ENCODE data around the gene GOLGA3.
"Not testable (repeated sequence)": the region's sequence is repeated elsewhere in the genome, so short reads cannot be mapped to it uniquely, and the experiment has no call there.

The GOLGA3 gene, protein sequence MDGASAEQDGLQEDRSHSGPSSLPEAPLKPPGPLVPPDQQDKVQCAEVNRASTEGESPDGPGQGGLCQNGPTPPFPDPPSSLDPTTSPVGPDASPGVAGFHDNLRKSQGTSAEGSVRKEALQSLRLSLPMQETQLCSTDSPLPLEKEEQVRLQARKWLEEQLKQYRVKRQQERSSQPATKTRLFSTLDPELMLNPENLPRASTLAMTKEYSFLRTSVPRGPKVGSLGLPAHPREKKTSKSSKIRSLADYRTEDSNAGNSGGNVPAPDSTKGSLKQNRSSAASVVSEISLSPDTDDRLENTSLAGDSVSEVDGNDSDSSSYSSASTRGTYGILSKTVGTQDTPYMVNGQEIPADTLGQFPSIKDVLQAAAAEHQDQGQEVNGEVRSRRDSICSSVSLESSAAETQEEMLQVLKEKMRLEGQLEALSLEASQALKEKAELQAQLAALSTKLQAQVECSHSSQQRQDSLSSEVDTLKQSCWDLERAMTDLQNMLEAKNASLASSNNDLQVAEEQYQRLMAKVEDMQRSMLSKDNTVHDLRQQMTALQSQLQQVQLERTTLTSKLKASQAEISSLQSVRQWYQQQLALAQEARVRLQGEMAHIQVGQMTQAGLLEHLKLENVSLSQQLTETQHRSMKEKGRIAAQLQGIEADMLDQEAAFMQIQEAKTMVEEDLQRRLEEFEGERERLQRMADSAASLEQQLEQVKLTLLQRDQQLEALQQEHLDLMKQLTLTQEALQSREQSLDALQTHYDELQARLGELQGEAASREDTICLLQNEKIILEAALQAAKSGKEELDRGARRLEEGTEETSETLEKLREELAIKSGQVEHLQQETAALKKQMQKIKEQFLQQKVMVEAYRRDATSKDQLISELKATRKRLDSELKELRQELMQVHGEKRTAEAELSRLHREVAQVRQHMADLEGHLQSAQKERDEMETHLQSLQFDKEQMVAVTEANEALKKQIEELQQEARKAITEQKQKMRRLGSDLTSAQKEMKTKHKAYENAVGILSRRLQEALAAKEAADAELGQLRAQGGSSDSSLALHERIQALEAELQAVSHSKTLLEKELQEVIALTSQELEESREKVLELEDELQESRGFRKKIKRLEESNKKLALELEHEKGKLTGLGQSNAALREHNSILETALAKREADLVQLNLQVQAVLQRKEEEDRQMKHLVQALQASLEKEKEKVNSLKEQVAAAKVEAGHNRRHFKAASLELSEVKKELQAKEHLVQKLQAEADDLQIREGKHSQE (N-terminal part only)

DNA sequence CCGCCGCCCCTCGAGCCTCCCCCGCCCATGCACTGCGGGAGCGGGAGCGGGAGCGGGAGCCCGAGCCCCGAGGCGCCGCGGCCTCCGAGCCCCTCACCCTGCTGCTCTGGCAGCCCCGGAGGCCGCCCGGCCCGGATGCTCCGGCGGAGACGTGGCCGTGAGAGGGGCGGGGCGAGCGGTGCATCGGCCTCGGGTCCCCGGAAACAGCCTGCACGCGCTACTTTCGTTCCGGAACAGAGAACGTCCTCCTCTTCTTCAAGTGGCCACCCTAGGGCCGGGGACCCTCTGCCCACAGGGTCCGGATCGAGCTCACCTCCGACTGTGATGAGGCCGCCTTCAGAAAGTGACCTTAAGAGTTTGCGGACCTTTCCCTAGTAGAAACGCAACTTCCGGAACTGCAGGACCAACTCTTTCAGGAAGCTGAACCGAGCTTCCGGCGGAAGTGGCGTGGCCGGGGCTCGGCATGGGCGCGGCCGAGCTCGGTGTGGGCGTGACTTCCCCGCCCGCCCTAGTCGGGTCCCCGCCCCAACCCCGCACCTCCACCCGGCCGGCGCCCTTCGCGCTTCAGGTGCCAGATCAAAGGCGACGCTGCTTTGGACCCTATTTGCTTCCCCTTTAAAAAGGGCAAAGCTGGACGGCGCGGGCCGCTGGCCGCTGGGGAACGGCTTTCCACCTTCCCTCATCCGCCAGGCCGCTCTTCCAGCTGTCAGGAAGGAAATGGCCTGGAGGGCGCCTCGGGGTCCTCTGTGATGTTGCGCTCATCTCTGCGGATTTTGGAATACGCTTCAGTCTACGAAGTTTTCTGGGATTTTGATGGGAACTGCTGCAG lies at the start of gene GOLGA3:
Gene GOLGA3, minus strand, starts transcription at position 164 of the 829 bp plus-strand sequence. CDS start 6,741 bp downstream, outside the sequence.
- DNase-seq: peak; percentile 93

- DNase-seq: not testable (repeated sequence)
Observed at GRCh38 chr12:132874620-132875019, 46.0 kb upstream of the GOLGA3 start.

- DNase-seq: no peak
Observed at GRCh38 chr12:132874175-132874574, 45.5 kb upstream of the GOLGA3 start.

- DNase-seq: no peak
Observed at GRCh38 chr12:132873724-132874123, 45.1 kb upstream of the GOLGA3 start.

- DNase-seq: no peak
Observed at GRCh38 chr12:132872975-132873421, 44.3 kb upstream of the GOLGA3 start.

DNA sequence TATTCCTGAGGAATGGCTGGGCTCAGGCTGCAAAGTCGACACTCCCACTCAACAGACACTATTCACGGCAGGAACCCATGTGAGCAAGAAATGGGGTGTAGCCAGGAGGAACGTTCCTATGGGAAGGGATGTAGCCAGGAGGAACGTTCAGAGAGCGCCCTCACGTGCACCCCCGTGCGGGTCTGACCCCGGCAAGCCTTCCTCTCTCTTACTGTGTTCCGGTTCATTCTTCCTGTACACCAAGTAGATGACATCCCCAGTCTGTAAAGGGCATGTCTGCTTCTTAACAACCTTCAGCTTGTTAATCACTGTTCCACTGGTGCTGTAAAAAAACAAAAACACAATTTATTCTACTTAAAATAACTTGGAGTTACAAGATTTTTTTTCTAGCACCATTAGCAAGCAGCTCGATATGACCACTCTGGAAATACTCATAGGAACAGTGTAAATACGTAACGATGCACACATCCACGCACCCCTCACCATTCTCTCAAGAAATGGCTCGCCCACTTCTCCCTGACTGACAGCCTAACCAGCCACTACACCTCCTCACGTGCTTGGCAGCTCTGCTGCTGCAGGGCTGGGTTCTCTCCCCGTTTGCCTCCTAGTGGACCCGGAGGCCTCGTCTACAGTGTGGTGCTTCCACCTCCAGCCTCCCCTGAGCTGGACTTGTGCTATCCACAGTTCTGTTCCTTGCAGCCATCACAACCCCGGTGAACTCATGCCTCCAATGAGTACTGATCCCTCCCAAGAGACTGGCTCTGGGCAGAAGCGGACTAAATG lies 43.6 kb upstream of the GOLGA3 start:
- no peak for DNase-seq

DNA sequence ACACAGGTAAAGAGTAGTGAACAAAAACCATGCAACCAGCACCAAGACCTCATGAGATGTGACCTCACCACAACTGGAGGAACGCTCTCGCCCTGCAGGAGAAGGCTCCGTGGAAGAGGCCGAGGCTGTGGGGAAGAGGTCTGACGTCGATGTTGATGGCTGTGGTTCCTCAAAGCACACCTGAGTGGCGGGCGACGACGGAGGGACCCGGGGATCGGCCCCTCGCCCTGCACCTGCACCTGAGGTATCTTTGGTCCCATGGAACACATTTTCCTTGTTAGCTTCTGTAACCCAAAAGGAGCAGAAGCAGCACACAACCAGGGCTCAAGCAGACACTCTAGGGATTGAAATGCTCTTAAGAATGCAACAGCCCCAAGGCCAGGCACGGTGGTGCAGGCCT lies 40.9 kb upstream of the GOLGA3 start:
- DNase-seq: no peak

GRCh38 chr12:132866251-132866828 lies 37.7 kb upstream of the GOLGA3 start:
- no peak for DNase-seq

GRCh38 chr12:132861558-132861957 lies 32.9 kb upstream of the GOLGA3 start:
- no peak for DNase-seq

DNA sequence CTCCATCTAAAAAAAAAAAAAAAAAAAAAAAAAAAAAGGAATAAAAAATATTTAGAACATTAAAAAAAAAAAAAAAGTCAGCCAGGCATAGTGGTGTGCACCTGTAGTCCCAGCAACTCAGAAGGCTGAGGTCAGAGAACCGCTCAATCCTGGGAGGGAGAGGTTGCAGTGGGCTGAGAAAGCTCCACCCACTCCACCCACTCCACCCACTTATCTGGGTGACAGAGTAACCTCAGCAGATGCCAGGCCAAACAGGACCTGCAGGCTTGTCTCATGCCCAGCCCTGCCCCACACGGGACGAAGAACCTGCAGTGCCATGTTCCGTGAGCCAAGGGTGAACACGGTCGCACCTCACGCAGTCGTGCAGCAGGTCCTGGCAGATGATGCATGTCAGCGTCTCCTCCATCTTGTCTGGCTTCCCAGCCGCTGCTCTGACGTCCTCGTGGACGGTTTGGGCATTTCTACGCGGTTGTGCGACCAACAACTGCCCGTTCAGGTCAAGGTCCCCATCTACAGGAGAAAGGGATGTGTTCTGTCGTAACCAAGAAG lies 30.1 kb upstream of the GOLGA3 start:
- DNase-seq: no peak

GRCh38 chr12:132857019-132857418 lies 28.4 kb upstream of the GOLGA3 start:
- DNase-seq: not testable (repeated sequence)

- no peak for DNase-seq
Observed at GRCh38 chr12:132856581-132856980, 27.9 kb upstream of the GOLGA3 start.

GRCh38 chr12:132855211-132855610 lies 26.5 kb upstream of the GOLGA3 start:
- DNase-seq: not testable (repeated sequence)

DNA sequence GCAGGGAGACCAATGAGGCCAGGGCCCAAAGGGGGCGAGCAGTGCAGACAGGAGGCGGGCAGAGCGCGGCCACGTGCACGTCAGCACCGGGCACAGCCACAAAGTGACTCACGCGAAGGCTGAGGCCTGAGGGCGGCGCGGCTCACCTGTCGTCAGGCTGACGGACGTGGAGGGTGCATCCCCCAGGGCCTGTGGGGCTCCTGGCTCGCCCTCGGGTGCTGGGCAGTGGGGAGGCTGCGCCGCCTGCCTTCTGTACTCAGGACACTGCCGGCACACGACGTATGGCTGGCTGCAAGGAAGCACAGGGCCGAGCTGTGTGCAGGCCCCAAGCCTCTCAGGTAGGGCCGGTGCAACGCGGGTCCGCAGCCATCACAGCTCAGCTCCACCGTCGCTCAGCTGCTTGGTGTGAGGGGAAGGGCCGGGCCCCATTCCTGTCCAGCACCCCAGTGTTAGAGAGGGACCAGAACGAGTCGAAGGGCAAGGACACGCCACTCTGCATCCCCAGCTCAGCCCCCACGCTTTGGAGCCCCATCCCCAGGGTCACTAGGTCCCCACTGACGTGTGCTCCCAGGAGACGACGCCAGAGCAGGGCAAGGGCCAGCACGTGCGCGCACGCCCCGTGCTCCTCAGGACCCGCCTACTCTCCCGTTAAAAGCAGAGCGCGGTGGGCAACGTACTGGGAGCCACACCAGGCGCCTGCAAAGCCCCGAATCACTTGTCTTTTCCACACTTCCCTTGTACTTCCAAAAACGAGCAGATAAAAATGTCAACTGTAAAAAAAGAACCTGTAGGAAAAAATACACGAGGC lies 24.8 kb upstream of the GOLGA3 start:
- no peak for DNase-seq

GRCh38 chr12:132852496-132852895 lies 23.8 kb upstream of the GOLGA3 start:
- DNase-seq: no peak

DNA sequence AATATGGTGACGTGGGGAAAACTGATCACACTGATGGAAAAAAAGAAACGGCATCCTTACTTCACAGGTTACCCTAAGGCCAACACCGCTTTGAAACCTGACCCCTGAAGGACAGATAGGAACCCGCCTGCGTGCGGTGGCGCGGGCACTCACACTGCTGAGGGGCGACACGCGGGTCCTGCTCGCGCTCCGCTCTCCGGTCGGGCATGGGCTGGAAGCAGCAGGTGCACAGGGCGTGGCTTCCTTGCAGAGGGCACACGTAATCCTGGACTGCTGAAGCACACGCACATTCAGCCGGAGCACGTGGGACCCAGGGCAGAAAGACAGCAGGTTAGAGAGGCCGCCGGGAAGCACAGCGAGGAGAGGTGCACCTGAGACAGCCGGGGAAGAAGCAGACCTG lies 22.8 kb upstream of the GOLGA3 start:
- no peak for DNase-seq

DNA sequence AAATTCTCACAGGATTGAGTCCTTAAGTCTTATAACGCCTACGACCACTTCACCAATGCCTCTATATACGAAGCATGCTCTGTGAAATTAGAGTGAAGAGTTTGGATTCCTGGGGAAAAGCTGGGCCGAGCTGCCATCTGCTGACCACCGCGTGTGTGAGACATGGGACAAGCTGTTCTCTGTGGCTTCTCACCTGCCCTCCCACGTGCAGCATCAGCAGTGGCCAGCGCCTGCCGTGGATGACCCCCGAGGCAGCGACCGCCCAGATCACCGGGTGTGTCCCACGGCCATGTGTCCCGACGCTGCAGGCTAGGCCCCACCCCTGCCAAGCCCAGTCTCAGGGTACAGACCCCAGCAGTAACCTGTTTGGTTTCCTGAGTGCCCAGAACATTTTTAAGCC lies 21.6 kb upstream of the GOLGA3 start:
- DNase-seq: no peak

GRCh38 chr12:132848521-132848920 lies 19.9 kb upstream of the GOLGA3 start:
- DNase-seq: no peak

Data from CD4-positive, alpha-beta T cell treated with Interferon gamma for 1 hour (primary cell).